GM23338 (cell line): ENCODE results near the gene NUDT4.

ENCODE experiments used
- EZH2 ChIP-seq: fragments of 200-600 bp; sonication (generic); IDR thresholded peaks from one replicate; pipeline ENCODE4 v1.8.0; 2017; ENCODE audit warnings: antibody characterized with exemption, mild to moderate bottlenecking, low read depth; ENCODE audit not compliant: unreplicated experiment
- EZH2phosphoT487 ChIP-seq: fragments of 200-600 bp; sonication (generic); IDR thresholded peaks from one replicate; pipeline ENCODE4 v1.8.1; 2018; ENCODE audit warnings: antibody characterized with exemption; ENCODE audit not compliant: unreplicated experiment
- JUNB ChIP-seq: IDR thresholded peaks from one replicate; pipeline ENCODE4 v1.6.1; 2016; ENCODE audit warnings: antibody characterized with exemption; ENCODE audit not compliant: unreplicated experiment
- POLR2AphosphoS5 ChIP-seq: IDR thresholded peaks from 2 replicates; pipeline ENCODE4 v1.6.1; 2016; ENCODE audit warnings: antibody characterized with exemption, low read depth
- TF ChIP-seq, protein P1 (sequence below), 2 experiments: fragments of 200-600 bp in 1 of 2; sonication (generic) in 1 of 2; conservative IDR thresholded peaks; 2 replicates each; pipeline versions ENCODE4 v1.5.1 to v1.6.1; 2016 to 2017; ENCODE audit warnings: antibody characterized with exemption in 2 of 2, low read depth in 2 of 2, mild to moderate bottlenecking in 2 of 2, moderate library complexity in 1 of 2
- TF ChIP-seq, protein P2 (sequence below): IDR thresholded peaks from one replicate; pipeline ENCODE4 v1.6.1; 2018; ENCODE audit warnings: antibody characterized with exemption; ENCODE audit not compliant: unreplicated experiment
- TF ChIP-seq, protein P3 (sequence below): fragments of 250-450 bp; sonication (Bioruptor Pico); IDR thresholded peaks from 2 replicates; pipeline ENCODE4 v1.5.0; 2020; ENCODE audit warnings: mild to moderate bottlenecking, moderate library complexity

DNA sequence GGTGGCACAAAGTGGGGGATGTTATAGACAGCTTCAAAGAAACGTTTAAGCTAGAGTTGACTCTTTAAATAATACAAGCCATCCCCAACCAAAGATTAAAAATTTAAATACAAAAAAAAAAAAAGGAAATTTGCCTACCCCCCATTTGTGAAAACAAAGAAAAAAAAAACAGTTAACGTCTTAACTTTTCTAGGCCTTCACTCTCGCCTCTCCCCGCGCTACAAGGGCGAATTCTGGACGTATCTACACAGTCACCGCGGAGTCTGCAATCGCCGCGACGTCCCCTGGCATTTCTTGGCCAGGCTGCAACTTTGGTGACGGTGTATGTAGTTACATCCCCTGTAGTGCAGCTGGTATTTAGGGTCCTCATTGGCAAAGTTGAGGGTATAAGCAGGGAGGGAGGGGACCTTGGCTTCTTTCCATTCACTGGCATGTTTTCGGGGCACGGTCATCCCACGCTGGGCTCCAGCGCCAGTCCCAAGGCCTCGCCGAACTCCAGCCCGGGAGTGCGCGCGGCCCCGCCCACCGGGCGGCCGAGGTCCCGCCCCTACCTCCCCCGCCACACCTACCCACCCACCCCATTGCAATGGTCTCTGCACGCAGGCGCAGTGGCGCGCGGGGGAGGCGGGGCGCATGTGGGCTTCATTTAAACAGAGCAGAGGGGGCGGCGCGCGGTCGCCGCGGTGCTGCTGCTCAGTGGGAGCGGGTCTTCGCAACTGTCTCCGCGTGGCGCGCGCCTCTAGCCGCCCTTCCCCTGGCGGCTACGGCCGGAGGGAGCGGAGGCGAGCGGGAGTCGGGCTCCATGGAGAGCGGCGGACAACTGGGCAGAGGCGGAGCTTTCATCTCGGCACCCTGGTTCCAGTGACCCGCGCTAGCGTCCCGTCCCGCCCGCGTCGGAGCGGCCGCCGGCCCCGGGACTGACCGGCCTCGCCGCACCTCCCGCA is at the start of gene NUDT4:
- TF ChIP-seq, protein P1, sequence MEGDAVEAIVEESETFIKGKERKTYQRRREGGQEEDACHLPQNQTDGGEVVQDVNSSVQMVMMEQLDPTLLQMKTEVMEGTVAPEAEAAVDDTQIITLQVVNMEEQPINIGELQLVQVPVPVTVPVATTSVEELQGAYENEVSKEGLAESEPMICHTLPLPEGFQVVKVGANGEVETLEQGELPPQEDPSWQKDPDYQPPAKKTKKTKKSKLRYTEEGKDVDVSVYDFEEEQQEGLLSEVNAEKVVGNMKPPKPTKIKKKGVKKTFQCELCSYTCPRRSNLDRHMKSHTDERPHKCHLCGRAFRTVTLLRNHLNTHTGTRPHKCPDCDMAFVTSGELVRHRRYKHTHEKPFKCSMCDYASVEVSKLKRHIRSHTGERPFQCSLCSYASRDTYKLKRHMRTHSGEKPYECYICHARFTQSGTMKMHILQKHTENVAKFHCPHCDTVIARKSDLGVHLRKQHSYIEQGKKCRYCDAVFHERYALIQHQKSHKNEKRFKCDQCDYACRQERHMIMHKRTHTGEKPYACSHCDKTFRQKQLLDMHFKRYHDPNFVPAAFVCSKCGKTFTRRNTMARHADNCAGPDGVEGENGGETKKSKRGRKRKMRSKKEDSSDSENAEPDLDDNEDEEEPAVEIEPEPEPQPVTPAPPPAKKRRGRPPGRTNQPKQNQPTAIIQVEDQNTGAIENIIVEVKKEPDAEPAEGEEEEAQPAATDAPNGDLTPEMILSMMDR (conservative IDR thresholded peaks at IDR 0.05; ENCODE audit: low read depth in 2 of 2): no peak
- TF ChIP-seq, protein P2, sequence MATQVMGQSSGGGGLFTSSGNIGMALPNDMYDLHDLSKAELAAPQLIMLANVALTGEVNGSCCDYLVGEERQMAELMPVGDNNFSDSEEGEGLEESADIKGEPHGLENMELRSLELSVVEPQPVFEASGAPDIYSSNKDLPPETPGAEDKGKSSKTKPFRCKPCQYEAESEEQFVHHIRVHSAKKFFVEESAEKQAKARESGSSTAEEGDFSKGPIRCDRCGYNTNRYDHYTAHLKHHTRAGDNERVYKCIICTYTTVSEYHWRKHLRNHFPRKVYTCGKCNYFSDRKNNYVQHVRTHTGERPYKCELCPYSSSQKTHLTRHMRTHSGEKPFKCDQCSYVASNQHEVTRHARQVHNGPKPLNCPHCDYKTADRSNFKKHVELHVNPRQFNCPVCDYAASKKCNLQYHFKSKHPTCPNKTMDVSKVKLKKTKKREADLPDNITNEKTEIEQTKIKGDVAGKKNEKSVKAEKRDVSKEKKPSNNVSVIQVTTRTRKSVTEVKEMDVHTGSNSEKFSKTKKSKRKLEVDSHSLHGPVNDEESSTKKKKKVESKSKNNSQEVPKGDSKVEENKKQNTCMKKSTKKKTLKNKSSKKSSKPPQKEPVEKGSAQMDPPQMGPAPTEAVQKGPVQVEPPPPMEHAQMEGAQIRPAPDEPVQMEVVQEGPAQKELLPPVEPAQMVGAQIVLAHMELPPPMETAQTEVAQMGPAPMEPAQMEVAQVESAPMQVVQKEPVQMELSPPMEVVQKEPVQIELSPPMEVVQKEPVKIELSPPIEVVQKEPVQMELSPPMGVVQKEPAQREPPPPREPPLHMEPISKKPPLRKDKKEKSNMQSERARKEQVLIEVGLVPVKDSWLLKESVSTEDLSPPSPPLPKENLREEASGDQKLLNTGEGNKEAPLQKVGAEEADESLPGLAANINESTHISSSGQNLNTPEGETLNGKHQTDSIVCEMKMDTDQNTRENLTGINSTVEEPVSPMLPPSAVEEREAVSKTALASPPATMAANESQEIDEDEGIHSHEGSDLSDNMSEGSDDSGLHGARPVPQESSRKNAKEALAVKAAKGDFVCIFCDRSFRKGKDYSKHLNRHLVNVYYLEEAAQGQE: no peak
- TF ChIP-seq EZH2: no peak
- TF ChIP-seq POLR2AphosphoS5: peak; percentile 86
- TF ChIP-seq, protein P3, sequence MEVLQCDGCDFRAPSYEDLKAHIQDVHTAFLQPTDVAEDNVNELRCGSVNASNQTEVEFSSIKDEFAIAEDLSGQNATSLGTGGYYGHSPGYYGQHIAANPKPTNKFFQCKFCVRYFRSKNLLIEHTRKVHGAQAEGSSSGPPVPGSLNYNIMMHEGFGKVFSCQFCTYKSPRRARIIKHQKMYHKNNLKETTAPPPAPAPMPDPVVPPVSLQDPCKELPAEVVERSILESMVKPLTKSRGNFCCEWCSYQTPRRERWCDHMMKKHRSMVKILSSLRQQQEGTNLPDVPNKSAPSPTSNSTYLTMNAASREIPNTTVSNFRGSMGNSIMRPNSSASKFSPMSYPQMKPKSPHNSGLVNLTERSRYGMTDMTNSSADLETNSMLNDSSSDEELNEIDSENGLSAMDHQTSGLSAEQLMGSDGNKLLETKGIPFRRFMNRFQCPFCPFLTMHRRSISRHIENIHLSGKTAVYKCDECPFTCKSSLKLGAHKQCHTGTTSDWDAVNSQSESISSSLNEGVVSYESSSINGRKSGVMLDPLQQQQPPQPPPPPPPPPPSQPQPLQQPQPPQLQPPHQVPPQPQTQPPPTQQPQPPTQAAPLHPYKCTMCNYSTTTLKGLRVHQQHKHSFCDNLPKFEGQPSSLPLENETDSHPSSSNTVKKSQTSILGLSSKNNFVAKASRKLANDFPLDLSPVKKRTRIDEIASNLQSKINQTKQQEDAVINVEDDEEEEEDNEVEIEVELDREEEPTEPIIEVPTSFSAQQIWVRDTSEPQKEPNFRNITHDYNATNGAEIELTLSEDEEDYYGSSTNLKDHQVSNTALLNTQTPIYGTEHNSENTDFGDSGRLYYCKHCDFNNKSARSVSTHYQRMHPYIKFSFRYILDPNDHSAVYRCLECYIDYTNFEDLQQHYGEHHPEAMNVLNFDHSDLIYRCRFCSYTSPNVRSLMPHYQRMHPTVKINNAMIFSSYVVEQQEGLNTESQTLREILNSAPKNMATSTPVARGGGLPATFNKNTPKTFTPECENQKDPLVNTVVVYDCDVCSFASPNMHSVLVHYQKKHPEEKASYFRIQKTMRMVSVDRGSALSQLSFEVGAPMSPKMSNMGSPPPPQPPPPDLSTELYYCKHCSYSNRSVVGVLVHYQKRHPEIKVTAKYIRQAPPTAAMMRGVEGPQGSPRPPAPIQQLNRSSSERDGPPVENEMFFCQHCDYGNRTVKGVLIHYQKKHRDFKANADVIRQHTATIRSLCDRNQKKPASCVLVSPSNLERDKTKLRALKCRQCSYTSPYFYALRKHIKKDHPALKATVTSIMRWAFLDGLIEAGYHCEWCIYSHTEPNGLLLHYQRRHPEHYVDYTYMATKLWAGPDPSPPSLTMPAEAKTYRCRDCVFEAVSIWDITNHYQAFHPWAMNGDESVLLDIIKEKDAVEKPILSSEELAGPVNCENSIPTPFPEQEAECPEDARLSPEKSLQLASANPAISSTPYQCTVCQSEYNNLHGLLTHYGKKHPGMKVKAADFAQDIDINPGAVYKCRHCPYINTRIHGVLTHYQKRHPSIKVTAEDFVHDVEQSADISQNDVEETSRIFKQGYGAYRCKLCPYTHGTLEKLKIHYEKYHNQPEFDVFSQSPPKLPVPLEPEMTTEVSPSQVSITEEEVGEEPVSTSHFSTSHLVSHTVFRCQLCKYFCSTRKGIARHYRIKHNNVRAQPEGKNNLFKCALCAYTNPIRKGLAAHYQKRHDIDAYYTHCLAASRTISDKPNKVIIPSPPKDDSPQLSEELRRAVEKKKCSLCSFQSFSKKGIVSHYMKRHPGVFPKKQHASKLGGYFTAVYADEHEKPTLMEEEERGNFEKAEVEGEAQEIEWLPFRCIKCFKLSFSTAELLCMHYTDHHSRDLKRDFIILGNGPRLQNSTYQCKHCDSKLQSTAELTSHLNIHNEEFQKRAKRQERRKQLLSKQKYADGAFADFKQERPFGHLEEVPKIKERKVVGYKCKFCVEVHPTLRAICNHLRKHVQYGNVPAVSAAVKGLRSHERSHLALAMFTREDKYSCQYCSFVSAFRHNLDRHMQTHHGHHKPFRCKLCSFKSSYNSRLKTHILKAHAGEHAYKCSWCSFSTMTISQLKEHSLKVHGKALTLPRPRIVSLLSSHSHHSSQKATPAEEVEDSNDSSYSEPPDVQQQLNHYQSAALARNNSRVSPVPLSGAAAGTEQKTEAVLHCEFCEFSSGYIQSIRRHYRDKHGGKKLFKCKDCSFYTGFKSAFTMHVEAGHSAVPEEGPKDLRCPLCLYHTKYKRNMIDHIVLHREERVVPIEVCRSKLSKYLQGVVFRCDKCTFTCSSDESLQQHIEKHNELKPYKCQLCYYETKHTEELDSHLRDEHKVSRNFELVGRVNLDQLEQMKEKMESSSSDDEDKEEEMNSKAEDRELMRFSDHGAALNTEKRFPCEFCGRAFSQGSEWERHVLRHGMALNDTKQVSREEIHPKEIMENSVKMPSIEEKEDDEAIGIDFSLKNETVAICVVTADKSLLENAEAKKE (CRISPR knock-in tag): no peak
- no peak for TF ChIP-seq JUNB
- no peak for TF ChIP-seq EZH2phosphoT487
